GM12874 (cell line): ENCODE results near the gene CLEC9A.

Experiments used
- TF ChIP-seq, protein P1 (sequence below): IDR thresholded peaks from 2 replicates; pipeline ENCODE4 v1.5.1; 2011; ENCODE audit warnings: low read depth, mild to moderate bottlenecking, control low read depth, low read length, moderate library complexity; ENCODE audit not compliant: insufficient read depth

CLEC9A gene

DNA sequence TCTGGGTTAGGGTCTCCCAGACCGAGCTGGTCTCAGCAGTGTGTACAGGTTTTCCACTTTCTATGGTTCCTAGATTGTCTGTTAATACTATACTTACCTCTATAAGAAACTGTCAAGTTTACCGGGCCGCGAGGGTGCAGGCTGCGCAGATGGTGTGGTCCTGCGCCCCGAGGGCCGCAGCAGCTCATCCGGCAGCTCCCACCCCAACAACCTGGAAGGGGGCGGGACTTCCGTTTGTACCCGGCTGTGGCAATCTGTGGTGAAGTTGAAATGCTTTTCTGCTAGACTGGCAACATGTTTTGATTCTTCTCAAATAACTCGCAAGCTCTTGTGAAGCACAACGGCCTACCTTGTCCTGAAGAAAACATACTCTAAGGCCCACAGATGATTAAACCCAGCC, at the start of gene CLEC9A:
Gene CLEC9A, plus strand, starts transcription at position 237 of the 400 bp plus-strand sequence. CDS start 22,006 bp downstream, outside the sequence.
- TF ChIP-seq, protein P1, sequence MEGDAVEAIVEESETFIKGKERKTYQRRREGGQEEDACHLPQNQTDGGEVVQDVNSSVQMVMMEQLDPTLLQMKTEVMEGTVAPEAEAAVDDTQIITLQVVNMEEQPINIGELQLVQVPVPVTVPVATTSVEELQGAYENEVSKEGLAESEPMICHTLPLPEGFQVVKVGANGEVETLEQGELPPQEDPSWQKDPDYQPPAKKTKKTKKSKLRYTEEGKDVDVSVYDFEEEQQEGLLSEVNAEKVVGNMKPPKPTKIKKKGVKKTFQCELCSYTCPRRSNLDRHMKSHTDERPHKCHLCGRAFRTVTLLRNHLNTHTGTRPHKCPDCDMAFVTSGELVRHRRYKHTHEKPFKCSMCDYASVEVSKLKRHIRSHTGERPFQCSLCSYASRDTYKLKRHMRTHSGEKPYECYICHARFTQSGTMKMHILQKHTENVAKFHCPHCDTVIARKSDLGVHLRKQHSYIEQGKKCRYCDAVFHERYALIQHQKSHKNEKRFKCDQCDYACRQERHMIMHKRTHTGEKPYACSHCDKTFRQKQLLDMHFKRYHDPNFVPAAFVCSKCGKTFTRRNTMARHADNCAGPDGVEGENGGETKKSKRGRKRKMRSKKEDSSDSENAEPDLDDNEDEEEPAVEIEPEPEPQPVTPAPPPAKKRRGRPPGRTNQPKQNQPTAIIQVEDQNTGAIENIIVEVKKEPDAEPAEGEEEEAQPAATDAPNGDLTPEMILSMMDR: no peak

DNA sequence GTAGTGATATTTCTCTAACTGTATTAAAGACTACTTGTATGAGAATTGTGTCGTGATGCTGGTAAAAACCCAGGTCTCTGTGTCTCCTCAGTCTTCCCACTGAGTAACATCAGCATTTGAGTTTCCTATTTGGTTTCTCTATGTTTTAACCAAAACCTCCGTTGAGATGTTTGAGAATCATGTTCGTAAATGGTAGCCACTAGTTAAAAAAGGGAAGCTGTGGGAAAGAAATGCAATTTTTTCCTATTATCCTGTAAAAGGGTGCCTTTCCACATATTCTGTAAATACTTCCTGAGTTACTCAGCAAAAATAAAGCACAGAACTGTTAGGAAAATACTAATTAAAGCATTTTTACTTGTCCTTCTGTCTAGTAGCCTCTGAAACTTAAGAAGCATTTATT, 38.6 kb upstream of the CLEC9A start:
- TF ChIP-seq, protein P1: no peak

- TF ChIP-seq, protein P1: no peak
Measured at GRCh38 chr12:9992296-9992695, 38.2 kb upstream of the CLEC9A start.

DNA sequence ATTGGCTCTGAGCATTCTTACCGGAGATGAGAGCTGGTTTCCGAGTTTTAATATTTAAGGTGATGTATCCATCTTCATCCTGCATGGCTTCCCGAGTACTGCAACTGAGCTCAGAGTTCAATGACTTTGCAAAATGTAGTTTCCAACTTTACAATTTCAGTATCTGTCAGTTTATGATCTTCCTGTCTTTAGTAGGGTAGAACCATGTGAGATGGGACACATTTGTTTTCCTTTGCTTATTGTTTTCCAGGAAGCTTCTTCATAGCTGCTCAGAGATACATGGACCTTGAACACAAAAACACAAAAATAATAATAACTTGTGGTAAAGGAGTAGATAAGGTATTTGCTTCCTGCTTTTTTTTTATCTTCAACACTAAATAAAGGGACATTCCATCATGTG, 31.5 kb upstream of the CLEC9A start, which contains the start of gene CLEC1B:
Gene CLEC1B, minus strand, starts transcription at position 106 of the 400 bp plus-strand sequence. Its CDS starts 21 bp downstream, at position 85.
- TF ChIP-seq, protein P1: no peak

DNA sequence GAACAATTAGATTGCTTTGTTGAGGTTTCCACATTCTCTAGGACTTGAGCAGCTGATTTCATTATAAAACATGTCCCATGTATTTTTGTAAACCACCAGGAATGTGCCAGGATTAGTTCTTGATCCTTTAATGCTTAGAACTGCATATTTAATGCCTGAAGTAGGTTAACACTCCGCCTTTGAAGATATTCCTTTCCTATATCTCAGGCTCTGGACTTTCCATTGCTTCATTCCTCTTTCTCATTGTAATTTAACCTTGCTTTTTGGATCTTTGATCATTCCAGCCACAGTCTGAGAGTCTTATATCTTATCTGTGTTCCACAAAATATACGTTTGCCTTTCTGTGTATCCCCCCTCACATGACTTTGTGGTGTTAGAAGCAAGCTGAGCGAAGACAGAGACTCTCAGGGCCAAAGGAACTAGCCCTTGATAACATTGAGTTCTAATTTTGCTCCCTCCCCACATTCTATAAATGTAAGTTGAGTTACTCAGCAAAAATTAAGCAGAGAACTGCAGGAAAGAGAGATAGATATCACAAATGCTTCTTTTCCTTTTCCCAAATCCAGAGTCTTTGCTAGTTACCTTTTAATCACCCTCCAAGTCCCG, 29.2 kb upstream of the CLEC9A start:
- TF ChIP-seq, protein P1: no peak

GRCh38 chr12:10012630-10013330, 17.7 kb upstream of the CLEC9A start:
- TF ChIP-seq, protein P1: no peak

DNA sequence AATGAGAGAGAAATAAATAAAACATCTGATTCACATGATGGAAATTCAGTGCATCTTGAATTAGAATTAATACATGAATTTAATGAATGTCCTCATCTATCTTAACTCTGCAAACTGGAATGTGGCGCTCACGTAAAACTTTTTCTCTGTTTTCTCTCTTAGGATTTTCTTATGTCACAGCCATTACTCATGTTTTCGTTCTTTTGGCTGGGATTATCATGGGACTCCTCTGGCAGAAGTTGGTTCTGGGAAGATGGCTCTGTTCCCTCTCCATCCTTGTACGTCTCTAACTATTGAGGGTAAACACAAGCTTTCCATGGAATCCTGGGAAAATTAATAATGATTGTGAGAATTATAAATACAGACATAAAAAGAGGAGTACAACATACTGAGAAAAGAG, 15.0 kb upstream of the CLEC9A start:
- TF ChIP-seq, protein P1: no peak
